NCI-H146 (cell line): ENCODE measurements around the gene MYNN.
"Not testable (repeated sequence)": the region's sequence is repeated elsewhere in the genome, so short reads cannot be mapped to it uniquely, and the experiment has no call there.

Source experiments
- DNase-seq: peaks from one replicate; lab custom pipeline; 2025; lab: John Stamatoyannopoulos, UW

Gene MYNN

GRCh38 chr3:169772897-169773816 is at the start of gene MYNN:
TSS of gene MYNN (plus strand) at chr3:169773396. CDS start at chr3:169774296, 900 bp downstream.
- DNase-seq: peak; percentile 96

- DNase-seq: not testable (repeated sequence)
Observed at GRCh38 chr3:169731857-169732256, 41.3 kb upstream of the MYNN start.

GRCh38 chr3:169739067-169739466 is 34.1 kb upstream of the MYNN start:
- DNase-seq: no peak

- no peak for DNase-seq
Observed at GRCh38 chr3:169744366-169745054, 28.7 kb upstream of the MYNN start.

- DNase-seq: no peak
Observed at GRCh38 chr3:169746924-169747323, 26.3 kb upstream of the MYNN start.

- peak; percentile 18 for DNase-seq
Observed at GRCh38 chr3:169748670-169749069, 24.5 kb upstream of the MYNN start.

GRCh38 chr3:169750665-169751064 is 22.5 kb upstream of the MYNN start:
- no peak for DNase-seq

- no peak for DNase-seq
Observed at GRCh38 chr3:169751875-169752274, 21.3 kb upstream of the MYNN start.

GRCh38 chr3:169754711-169755110 is 18.5 kb upstream of the MYNN start:
- no peak for DNase-seq

- DNase-seq: no peak
Observed at GRCh38 chr3:169755488-169755887, 17.7 kb upstream of the MYNN start.

- DNase-seq: no peak
Observed at GRCh38 chr3:169758359-169758994, 14.7 kb upstream of the MYNN start.

GRCh38 chr3:169759256-169759655 is 13.9 kb upstream of the MYNN start:
- DNase-seq: no peak

GRCh38 chr3:169760479-169760878 is 12.7 kb upstream of the MYNN start:
- DNase-seq: no peak

- peak; percentile 74 for DNase-seq
Observed at GRCh38 chr3:169764312-169764881, 8.8 kb upstream of the MYNN start.

GRCh38 chr3:169764882-169765612 is 8.1 kb upstream of the MYNN start, which contains the start of gene TERC:
TSS of gene TERC (minus strand) at chr3:169765060.
- peak; percentile 97 for DNase-seq

GRCh38 chr3:169769287-169770181 is 3.7 kb upstream of the MYNN start, which contains the start of gene ACTRT3:
TSS of gene ACTRT3 (minus strand) at chr3:169769561. CDS start at chr3:169769520, 41 bp downstream.
- DNase-seq: peak; percentile 65

GRCh38 chr3:169771497-169772304 is 1.5 kb upstream of the MYNN start:
- DNase-seq: peak; percentile 97

GRCh38 chr3:169772305-169772896 is 795 bp upstream of the MYNN start:
- DNase-seq: peak; percentile 96

- DNase-seq: no peak
Observed at GRCh38 chr3:169774186-169774585, 990 bp downstream of the MYNN start.
